GM13976 (cell line): ENCODE results near the gene GALC.

Experiments
- DNase-seq: peaks from one replicate; pipeline ENCODE4 v3.0.0; 2012; ENCODE audit warnings: low spot score
- CTCF ChIP-seq: IDR thresholded peaks from 2 replicates; pipeline ENCODE4 v1.5.1; 2012; ENCODE audit warnings: borderline replicate concordance, mild to moderate bottlenecking; ENCODE audit not compliant: insufficient read depth; ENCODE audit errors: extremely low read depth, missing control alignments, control extremely low read depth
- in situ Hi-C: fragments of 300-500 bp; cut with MboI; formaldehyde crosslinking; loops from one replicate; pipeline ENCODE4 v1.12.0; 2022; ENCODE audit warnings: low sequenced_read_pairs, mixed read lengths, inconsistent platforms; ENCODE audit not compliant: unreplicated experiment

Gene GALC

GRCh38 chr14:87994974-87995373 lies 2.0 kb upstream of the GALC start:
- no peak for TF ChIP-seq CTCF
- in situ Hi-C loops, result no loop called here
- peak; percentile 53 for DNase-seq

GRCh38 chr14:87992346-87992717 lies 650 bp downstream of the GALC start:
- DNase-seq, result no peak
- in situ Hi-C loops, result no loop called here
- no peak for TF ChIP-seq CTCF

- TF ChIP-seq CTCF, result no peak
- DNase-seq, result no peak
- in situ Hi-C loops, result no loop called here
These were observed 2.3 kb downstream of the GALC start for GRCh38 chr14:87990682-87991081.

- no peak for DNase-seq
- TF ChIP-seq CTCF, result no peak
- in situ Hi-C loops, result no loop called here
These were observed 3.1 kb downstream of the GALC start for GRCh38 chr14:87989956-87990299.

- in situ Hi-C loops, result no loop called here
- no peak for TF ChIP-seq CTCF
- no peak for DNase-seq
These were observed 3.6 kb downstream of the GALC start for GRCh38 chr14:87989221-87989955.

GRCh38 chr14:87979689-87980088 lies 13.3 kb downstream of the GALC start:
- in situ Hi-C loops, result no loop called here
- no peak for DNase-seq
- no peak for TF ChIP-seq CTCF
